Activated CD4-positive, alpha-beta T cell treated with anti-CD3 and anti-CD28 coated beads, Interleukin-2, amount 50 U/mL, for 16 hours (primary cell): Measurements from ENCODE around the gene OTUD5.

Source experiments
- DNase-seq: peaks from one replicate; pipeline ENCODE4 v3.0.0-alpha.2; 2020

OTUD5 gene

DNA sequence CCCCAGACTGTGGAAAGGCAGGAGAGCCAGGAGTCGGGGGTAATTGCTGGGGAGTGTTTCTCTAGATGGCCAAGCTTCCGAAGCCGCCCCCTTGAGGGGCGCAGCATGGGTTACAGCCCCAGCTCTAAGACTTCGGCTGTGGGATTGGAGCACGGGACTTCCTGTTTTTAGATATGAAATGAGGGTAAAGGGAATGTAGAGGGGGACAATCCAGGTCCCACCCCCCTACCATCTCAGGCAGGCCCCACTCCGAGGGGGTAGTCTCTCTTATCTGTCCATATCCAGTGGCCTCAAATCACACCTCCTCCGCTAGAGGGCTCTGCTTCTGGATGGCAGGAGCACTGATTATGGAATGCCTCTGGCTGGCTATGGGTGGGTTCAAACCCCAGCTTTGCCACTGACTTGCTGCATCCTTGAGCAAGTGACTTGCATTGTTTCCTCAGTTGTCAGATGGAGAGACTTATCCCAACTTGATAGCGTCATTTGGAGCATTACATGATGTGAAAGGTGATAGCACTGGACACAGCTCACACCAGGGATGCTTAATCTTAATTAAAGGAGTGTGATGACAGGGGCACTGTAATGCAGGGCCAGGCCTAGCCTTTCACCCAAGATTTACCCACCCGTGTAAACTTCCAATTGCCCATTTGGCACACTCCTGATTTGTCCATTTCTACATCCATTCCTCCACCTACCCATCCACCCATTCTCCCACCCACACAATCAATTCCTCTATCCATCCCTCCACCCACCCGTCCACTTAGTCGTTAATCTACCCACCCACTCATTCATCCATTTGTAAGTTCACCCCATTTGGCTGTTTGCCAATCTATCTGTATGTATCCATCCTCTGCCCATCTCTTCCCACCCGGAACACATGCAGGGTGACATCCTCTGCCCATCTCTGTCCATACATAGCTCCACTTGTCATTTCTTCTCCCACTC, 15.1 kb upstream of the OTUD5 start:
- DNase-seq, result peak; percentile 36

- DNase-seq, result no peak
These were observed 14.1 kb upstream of the OTUD5 start, which contains the start of gene KCND1 for GRCh38 chrX:48971249-48972219. Gene KCND1 (minus strand): TSS chrX:48971844. CDS start chrX:48970271, 1,573 bp downstream.

DNA sequence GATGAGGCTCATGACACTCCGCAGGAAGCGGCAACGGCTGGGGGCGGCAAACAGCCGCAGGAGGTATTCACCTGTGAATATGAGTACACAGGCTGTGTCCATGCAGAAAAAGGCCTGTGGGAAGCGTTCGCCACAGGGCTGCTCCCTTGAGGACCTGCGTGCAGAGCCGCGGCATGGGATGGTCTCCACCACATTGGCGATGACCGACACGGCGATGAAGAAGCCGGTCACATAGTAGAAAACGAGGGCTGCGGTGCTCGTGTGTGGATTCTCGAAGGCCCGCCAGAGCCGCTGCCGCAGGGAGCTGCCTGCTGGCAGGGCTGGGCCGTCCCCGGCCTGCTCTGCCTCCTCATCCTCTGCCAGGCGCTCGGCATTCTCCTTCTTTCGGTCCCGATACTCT, 12.1 kb upstream of the OTUD5 start:
- no peak for DNase-seq

DNA sequence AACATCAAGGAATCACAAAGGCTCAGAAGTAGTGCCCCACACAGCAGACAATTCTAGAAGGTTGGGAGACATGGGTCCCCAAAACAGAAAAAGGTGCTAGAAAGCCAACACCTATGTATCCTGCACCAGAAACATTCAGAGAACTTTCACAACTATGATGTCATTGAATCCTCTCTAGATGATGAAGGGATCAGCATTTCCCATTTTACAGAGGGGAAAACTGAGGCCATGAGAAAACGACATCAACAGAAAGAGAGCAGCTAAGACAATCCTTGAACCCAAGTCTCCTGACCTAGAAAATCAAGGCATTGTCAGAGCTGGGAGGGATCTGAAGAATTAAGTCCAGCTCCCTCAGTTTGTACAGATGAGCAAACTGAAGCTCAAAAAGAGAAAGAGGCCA, 11.0 kb upstream of the OTUD5 start:
- no peak for DNase-seq

DNA sequence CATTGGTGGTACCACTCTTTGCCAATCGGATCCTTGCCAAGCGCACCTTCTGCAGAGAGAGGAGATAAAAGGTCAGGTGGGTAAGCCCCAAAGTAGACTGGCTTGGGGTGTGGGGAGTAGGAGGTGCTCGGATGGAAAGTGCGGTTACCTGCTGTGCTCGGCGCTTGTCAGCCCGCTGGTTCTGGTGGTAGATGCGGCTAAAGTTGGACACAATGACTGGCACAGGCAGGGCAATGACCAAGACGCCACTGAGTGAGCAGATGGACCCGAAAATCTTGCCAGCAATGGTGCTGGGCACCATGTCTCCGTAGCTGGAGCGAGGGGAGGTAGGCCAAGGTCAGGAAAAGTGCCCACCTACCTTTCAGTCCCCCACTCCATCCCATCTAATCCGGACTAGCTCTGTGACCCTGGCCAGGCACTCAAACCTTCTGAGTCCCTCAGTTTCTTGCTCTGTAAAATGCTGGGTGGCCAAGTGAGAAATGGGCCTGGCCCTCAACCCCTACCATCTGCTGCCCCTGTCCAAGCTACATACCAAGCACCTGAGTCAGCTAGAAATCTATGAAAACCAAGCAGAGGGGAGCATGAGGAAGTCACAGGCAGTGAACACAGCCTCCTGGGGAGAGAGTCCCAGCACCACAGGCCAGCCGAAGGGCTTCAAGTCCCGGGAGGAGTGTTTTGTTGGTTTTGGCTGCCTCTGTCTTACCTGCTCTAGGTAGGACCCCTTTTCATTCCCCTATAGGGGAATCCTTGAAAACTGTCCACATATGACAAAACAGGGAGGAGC, 9.6 kb upstream of the OTUD5 start:
- no peak for DNase-seq

- DNase-seq, result no peak
These were observed 8.6 kb upstream of the OTUD5 start for GRCh38 chrX:48965959-48966358.

DNA sequence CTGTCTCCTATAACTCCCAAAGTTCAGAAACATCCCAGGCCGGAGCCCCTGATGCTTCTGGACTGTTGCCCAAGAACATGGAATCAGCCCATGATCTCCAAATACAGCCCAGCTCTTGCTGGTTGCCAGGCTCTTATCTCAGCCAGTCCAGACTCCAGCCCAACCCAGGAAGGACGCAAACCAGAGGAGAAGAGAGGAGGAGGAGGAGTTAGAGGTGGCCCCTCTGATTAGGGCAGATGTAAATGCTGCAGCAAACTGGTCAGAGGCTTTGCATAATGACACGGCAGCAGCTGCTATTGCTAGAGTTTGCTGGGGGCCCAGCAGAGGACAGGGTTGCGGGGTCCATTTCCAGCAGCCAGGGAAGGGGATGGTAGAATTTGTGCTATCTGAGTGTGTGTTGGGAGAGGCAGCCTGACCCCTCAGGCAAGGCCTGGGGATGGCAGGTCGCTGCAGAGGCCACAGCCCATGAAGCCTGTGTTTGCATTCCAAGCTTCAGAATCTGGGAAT, 4.2 kb upstream of the OTUD5 start:
- DNase-seq, result no peak

GRCh38 chrX:48960291-48960690, 2.9 kb upstream of the OTUD5 start:
- DNase-seq, result no peak

DNA sequence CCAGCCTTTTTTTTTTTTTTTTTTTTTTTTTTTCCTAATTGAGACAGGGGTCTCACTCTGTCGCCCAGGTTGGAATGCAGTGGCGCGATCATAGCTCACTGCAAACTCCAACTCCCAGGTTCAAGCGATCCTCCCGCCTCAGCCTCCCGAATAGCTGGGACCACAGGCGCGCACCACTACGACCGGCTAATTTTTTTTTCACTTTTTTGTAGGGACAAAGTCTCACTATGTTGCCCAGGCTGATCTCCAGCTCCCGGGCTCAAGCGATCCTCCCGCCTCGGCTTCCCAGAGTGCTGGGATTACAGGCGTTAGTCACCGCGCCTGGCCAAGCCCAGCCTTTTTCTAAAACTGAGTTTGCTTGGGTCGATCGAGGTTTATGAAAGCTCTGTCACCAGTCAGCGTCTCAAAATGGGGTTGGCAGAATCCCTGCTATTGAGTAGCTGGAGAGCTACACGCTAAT, 1.3 kb upstream of the OTUD5 start:
- no peak for DNase-seq

DNA sequence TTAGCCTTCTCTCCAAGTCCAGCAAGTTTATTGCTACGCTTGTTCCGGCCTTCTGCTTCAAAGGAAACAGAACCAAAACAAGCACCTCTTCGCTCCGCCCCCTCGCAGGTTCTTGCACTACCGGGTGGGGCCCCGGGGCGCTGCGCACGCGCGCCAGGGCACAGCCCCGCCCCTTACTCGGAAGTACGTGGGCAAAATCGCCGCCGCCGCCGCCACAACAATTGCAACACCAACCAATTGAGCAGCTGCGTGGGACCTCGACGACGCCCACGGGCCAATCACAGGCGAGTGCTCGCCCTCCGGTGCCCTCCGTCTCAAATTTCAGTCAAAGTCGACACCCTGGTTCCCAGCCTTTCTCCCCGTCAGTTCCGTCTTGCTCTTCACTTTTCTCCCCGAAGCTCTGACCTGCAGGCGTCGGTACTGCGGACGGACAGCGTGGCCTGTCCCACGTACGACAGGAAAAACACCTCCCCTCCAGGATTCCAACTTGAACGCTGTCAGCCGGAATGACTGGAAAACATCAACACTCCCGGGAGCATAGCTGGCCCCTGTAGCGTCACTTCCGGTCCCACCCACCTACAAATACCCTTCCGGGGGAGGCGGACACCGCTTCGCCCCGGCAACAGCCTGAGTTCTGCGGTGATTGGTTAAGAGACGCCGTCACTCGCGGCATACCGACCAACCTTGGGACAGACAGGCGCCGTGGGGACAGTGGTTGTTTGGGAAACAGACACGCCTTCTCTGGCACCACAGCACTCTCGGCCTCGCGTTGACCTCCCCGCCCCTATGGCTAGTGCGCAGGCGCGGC, 624 bp upstream of the OTUD5 start:
- peak; percentile 95 for DNase-seq

- peak; percentile 33 for DNase-seq
These were observed 536 bp downstream of the OTUD5 start for GRCh38 chrX:48956728-48957414.

GRCh38 chrX:48948589-48948988, 8.8 kb downstream of the OTUD5 start:
- DNase-seq, result no peak

DNA sequence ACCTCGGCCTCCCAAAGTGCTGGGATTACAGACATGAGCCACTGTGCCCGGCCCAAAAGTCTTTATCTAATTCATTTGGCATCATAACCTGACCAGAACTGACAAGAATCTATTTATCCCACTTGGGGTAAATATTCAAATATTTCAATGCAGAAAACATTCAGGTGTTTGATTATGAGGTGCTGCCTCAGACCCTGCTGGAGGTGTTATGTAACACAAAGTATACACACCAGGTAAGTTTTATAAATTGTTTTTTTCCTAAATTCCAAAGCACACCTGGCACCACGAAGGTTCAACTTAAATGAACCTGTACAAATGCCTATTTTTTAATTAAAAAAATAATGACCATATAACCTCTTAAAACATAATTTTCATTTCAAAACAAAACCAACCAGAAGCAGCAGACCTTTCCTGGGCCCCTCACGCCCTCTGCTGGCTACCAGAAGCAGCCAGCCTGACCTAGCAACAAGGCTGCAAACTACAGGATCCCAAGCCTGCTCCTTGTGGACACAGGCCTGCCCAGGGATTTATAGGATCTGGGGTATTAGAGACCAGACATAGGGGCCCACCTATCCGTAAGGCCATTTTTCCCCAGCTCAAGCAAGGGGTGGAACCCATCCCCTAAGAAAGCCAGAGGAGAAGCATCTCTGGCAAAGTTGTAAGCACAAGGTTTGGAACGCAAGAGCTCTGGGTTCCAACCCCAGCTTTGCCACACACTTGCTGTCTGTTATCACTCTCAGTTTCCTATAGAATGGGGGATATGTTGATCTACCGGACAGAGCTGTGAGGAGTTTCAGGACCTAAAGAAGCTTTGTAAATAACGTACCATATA, 11.7 kb downstream of the OTUD5 start:
- DNase-seq, result peak; percentile 60

DNA sequence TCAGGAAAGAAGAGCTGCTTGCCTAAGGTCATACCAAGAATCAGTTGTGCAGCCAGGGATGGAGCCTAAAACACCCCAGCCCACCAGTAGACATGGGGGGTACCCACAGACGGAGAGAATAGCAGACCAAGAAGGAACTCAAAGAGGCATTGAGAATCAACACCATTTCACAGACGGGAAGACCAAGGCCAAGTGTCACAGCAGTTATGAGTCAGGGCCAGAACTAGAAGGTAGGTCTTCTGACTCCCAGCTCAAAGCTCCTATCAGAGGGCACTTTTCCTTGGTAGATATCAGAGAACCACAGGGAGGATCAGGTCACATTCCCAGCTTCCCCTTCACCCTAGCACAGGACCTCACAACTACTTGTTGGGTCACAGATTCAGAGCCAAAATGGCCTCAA, 14.5 kb downstream of the OTUD5 start:
- peak; percentile 45 for DNase-seq

DNA sequence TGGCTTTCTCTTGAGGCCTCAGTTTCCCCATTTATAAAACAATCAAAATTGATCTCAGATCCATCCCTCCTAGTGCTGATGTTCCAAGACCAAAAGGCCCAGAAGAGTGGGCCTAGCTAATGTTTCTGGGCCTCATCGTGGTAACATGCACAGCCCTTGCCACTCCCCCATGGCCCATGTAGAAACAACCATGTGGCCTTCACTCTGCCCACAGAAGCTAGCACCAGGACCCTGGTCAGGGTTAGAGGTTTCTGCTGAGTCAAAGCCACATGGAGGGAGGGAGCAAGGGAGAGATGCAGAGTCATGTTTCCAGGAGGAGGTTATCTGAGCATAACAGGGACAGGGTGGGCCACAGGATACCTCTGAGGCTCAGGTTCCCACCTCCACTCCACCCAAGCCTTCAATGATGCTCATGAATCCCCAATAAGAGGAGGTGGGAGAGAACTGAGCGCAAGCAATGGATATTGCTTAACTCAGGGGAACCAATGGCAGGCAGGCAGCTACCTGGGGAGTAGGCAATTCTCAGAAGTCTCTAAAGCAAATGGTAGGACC, 16.9 kb downstream of the OTUD5 start:
- peak; percentile 63 for DNase-seq

DNA sequence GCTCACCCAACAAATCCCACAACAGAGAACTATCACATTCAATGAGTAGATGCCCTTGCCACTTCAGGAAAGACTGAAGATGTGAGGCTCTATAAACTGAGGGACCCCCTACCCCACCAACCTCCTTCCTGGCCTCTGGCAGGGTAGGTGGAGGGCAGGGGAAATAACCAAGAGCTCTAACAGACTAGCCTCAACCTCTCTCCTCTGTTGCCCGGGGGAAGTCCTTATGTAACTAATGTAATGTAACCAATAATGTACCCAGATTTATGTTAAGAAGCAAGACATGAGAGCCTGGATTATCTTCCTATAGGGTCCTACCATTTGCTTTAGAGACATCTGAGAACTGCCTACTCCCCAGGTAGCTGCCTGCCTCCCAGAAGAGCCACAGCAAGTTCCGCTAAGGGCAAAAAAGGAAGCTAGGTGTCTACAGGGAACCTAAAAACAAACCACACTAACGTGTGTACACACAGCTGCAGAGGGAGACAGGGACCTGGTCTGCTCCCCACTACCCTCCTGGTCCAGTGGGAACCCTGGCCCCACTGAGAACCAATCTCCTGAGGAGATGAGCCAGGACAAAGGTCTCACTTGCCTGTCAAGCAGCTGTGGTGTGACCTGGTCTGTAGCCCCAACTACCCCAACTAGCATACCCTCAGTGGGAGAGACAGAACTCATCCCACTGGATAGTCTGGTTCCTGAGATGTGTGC, 17.7 kb downstream of the OTUD5 start:
- DNase-seq, result peak; percentile 34

DNA sequence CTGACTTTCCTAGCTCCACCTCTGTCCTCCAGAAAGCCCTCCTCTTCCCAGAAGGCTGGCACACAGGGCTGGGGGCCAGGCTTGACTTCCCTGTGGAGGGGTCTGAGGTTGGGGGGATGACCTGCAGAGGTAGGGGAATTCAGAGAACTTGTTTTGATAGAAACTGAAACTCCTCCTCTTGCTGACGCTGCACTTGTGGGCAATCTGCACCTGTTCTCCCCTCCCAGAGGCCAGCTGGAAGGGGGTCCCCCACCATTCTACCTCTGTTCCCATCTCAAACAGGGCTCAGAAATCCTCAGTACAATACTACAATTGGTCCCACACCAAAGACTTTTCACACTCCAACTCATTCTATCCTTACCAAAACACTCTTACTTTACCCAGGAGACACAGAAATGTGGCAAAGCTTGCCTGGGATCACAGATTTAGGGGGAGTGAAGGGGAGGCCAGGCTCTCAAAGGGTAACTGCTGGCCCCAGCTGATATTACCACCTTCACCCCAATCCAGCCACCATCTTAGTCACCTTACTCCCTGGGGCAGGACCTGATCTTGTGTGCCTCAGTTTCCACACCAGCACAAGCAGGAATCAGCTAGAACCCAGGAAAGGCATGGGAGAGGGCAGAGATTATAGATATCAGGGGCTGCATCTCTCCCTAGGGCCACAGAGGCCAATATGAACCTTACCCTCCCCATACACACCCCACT, 18.5 kb downstream of the OTUD5 start:
- DNase-seq, result peak; percentile 90
